NCI-H510A (cell line): ENCODE measurements around the gene GALNT9.
"Not testable (repeated sequence)": the region's sequence is repeated elsewhere in the genome, so short reads cannot be mapped to it uniquely, and the experiment has no call there.

Experiments
- DNase-seq: peaks from one replicate; lab custom pipeline; 2025; lab: John Stamatoyannopoulos, UW

The GALNT9 gene

DNA sequence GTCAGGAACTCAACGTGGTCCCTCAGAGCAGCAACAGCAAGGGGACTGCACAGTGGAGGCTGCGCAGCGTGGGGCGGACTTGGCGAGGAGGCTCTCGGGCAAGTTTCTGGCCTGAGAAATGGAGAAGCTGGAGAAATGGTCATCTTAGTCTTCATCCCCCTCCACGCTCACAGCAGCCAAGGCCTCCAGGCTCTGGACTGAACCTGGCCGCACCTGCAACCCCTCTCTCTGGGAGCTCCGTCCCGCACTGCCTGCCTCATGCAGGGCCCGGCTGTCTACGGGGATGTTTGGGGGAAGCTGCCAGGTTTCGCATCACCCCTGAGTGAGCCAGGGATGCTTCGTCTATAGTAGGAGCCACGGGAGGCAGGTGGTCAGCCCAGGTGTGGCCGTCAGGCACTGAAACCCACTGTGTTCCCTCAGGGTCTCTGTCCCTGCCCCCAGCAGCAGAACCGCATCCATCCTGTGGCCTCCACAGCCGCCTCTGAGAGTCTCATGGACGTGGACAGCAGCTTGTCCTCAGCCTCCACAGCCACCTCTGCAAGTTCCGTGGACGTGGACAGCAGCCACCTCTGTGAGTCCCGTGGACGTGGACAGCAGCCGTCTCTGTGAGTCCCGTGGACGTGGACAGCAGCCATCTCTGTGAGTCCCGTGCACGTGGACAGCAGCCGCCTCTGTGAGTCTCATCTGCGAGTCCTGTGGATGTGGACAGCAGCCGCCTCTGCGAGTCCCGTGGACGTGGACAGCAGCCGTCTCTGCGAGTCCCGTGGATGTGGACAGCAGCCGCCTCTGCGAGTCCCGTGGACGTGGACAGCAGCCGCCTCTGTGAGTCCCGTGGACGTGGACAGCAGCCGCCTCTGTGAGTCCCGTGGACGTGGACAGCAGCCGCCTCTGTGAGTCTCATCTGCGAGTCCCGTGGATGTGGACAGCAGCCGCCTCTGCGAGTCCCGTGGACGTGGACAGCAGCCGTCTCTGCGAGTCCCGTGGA is 29.1 kb upstream of the GALNT9 start:
- not testable (repeated sequence) for DNase-seq

GRCh38 chr12:132357623-132358186 is 28.3 kb upstream of the GALNT9 start:
- no peak for DNase-seq

DNA sequence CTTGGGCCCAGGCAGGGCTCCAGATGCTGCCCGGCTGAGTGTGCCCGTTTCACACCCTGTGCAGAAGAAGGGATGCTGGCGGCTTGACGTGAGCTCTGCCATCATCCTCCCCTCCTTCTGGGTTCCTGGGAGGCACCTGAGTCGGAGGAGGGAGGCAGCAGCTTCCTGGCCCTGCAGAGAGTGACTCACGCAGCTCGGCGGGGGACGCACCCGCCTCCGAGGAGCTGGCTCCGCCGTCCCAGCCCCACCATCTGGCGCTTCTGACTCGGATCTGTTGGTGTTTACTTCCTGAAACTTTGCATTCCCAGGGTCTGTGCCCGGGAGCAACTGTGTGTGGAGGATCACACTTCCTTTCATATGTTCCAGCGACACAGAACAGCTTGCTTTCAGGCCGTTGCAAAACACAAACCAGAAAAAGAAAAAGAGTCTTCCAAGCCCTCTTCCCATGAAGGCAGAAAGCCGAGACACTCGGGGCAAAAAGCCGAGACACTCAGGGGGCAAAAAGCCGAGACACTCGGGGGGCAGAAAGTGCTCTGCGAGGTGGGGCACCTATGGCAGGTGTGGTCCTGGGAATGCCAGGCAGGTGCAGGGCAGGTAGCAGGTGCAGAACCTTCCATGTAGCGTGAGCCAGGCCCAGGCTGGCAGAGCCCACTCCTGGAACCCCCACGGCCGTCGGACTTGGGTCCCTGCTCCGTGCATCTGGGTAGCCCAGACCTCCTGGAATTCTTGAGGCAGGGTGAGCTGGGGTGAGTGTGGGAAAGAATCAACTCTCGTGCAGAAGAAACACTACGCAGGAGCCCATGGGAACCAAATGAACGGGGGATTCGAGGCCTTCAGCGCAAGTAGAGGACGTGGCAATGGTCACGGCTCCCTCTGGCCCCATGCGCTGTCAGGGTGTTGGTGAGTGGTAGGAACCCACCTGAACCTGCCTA is 27.6 kb upstream of the GALNT9 start:
- DNase-seq = no peak

DNA sequence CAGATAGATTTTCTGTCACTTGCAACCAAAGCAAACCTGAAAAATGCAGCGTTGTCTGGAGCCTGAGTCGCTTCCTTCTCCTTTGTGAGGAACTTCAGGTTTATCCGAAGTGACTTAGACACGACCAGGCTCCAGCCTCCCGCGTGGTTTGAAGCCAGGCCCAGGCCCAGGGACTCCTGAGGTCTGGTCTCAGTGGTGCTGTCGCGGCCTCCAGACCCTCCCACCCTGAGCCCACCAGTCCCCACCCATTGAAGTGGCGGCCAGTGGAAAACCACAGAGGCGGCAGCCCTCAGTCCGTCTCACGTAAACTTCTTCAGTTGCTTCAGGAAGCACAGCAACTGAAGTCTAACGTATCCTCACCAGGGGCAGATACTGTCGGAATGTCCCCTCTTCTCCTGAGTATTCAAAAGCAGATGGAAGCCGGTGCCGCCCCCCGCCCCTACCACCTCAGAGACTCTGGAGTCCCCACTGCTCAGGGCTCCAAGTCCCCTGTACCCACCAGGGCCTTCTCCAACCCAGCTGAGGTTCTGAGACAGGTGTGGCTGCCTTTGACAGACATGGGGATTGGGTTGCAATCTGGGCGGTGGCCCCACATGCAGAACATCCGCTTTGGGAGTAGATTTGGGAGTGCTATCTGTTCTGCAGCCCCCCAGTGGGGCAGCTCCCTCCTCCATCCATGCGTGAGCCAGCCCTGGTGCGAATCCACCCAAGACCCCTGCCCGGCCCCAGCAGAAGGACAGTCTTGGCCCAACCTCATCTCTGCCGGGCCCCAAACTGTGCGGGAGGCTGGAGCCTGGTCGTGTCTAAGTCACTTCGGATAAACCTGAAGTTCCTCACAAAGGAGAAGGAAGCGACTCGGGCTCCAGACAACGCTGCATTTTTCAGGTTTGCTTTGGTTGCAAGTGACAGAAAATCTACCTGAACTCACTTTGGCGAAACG is 26.6 kb upstream of the GALNT9 start:
- DNase-seq = no peak

GRCh38 chr12:132354982-132355680 is 25.7 kb upstream of the GALNT9 start:
- no peak for DNase-seq

GRCh38 chr12:132354211-132354981 is 25.0 kb upstream of the GALNT9 start:
- DNase-seq = no peak

DNA sequence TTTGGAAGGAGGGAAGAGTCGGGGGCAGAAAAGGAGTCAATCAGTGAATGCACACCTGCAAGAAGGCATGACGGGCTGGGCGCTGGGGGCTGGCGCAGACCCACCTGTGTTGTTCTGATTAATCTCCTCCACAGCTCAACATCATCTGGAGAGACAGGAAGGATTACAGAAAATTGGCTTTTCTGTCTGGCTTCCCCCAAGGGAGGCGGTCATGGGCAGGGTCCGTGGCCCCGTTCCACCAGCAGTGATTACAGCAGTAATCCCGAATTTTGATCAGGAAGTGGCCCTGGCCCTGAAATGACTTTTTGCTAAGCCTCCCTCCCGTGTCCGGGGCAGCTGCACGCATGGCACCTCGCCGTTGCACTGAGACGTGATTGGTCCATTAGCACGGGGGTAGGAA is 24.4 kb upstream of the GALNT9 start:
- no peak for DNase-seq

DNA sequence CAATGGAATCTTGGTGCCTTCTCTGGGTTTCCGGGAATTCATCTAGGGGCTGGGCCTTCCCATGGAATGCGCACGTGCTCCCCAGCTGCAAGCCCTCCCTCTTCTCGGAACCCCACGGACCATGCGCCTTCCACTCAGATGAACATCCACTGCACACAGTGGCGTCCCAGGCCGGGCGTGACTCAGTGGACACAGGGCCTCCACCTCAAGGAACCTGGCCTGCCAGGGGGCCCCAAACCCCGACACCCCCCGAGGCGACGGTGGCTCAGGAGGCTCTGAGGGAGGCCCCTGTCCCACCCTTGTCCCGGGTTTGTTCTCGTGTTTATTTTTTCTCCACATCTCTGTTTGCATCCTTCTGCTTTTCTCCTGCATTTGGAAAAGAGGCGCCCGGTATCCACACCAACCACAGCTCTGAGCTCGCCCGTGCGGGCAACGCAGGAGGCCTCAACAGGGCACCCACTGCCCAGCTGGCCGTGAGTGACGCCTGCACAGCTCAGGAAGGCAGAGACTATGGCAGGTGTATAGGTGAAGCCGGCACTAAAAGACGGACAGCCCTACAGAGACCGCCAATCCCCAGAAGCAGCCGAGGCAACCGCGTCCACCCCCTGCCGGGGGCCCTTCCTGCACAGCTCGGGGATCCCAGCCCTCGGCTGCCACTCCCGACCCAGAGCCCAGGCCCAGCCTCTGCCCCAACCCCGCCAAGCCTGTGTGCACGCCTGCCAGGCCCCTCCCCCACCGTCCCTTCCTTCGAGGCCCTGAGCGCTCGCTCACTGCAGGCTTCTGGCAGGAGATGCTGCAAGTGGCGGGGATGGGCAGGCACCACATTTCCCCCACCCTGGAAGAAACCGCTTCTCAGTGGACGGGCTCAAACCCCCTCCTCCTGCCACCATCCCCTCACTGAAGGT is 23.8 kb upstream of the GALNT9 start:
- DNase-seq = no peak

DNA sequence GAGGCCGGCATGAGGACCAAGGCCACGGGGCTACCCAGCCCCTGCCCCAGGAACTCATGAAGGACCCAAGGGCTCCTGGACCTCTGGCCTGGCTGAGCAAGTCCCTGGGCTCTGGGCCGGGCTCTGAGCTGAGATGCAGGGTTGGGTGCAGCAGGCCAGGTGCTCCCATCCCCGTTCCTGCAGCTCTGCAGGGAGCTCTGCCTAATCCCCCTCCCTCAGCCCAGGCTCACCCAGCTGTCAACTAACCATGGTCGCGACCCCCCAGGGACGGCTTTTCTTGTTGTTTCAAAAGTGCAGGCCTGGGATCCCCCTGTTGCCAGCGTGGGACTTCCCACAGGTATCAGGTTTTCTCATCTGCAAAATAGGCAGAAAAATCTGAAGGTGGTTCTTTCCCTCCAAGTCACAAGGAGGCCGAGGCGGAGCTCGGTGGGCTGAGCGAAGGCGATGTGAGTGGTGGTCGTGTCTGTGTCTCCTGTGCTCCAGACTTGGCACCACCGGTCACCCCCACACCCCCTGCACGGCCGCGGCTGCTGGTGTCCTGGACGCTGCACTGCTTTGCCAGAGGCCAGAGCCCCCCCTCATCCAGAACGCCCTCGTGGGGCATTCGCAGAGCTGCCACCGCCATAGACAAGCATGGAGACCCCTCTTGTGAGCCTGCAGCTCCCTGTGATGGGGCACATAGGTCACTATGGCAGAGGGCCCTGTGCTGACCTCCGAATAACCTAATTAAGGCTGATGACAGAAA is 22.5 kb upstream of the GALNT9 start:
- no peak for DNase-seq

GRCh38 chr12:132349501-132350131 is 20.2 kb upstream of the GALNT9 start:
- DNase-seq = no peak

DNA sequence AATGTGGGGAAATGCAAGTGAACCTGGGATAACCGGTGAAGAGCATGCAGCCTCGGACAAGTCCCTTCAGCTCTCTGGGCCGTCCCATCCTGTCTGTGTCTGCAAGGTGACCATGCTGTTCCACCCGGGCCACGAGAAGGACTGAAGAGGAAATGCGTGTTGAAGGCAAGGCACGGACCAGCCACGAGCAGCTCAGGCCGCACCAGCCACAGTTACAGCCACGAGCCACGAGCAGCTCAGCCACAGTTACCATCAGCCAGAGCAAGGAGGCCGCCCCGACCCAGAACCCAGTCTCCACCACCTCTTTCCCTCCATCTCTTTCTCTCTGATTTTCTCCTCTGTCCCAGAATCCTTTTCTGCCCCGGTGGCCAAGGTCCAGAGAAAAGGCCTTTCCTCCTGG is 18.8 kb upstream of the GALNT9 start:
- DNase-seq = no peak

- DNase-seq = no peak
Measured at GRCh38 chr12:132347176-132347855, 17.9 kb upstream of the GALNT9 start.

- DNase-seq = no peak
Measured at GRCh38 chr12:132346471-132347175, 17.2 kb upstream of the GALNT9 start.

GRCh38 chr12:132345561-132346200 is 16.3 kb upstream of the GALNT9 start:
- no peak for DNase-seq

DNA sequence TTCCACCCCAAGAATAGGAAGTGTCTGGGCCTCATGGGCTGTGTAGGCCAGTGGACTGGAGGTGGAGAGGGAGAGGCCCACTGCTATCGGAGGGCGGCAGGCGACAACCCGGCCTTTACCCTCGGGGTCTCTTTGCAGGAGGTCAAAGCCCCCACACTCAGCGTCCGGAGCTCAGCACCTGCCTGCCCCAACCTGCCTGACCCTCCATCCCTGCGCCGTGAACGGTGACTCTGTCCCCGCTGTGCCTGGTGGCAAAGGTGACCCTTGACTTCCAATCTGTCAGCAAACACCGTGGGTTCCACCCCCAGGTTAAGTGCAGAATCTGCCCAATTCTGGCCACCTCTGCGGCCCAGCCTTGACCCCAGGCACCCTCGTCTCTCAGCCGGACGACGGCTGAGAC is 15.7 kb upstream of the GALNT9 start:
- DNase-seq = no peak

GRCh38 chr12:132344601-132345000 is 15.2 kb upstream of the GALNT9 start:
- DNase-seq = no peak
